ENCODE data around the gene KAT6B.
"Not testable (repeated sequence)": the region's sequence is repeated elsewhere in the genome, so short reads cannot be mapped to it uniquely, and the experiment has no call there.

Gene KAT6B

GRCh38 chr10:75037171-75038153 lies 211.1 kb downstream of the KAT6B start:
- no peak for DNase-seq (ENCODE audit: low spot score)

GRCh38 chr10:75038335-75038734 lies 211.9 kb downstream of the KAT6B start:
- peak; percentile 83 for DNase-seq (ENCODE audit: low spot score)

- no peak for DNase-seq (ENCODE audit: low spot score)
Measured at GRCh38 chr10:75040576-75040975, 214.2 kb downstream of the KAT6B start.

GRCh38 chr10:75042292-75042974 lies 216.0 kb downstream of the KAT6B start:
- DNase-seq (ENCODE audit: low spot score), result peak; percentile 52

GRCh38 chr10:75043256-75044131 lies 217.1 kb downstream of the KAT6B start:
- no peak for DNase-seq (ENCODE audit: low spot score)

GRCh38 chr10:75048669-75049098 lies 222.3 kb downstream of the KAT6B start:
- DNase-seq (ENCODE audit: low spot score), result peak; percentile 30

- peak; percentile 35 for DNase-seq (ENCODE audit: low spot score)
Measured at GRCh38 chr10:75049316-75050148, 223.1 kb downstream of the KAT6B start.

GRCh38 chr10:75050149-75050919 lies 223.9 kb downstream of the KAT6B start:
- DNase-seq (ENCODE audit: low spot score), result no peak

- DNase-seq (ENCODE audit: low spot score), result no peak
Measured at GRCh38 chr10:75051308-75051707, 224.9 kb downstream of the KAT6B start.

GRCh38 chr10:75055896-75056406 lies 229.6 kb downstream of the KAT6B start:
- DNase-seq (ENCODE audit: low spot score), result not testable (repeated sequence)

- DNase-seq (ENCODE audit: low spot score), result no peak
Measured at GRCh38 chr10:75057680-75058079, 231.3 kb downstream of the KAT6B start.

GRCh38 chr10:75058161-75058560 lies 231.8 kb downstream of the KAT6B start:
- peak; percentile 85 for DNase-seq (ENCODE audit: low spot score)

GRCh38 chr10:75061709-75062505 lies 235.5 kb downstream of the KAT6B start:
- DNase-seq (ENCODE audit: low spot score), result no peak

GRCh38 chr10:75062506-75063299 lies 236.3 kb downstream of the KAT6B start:
- peak; percentile 87 for DNase-seq (ENCODE audit: low spot score)

GRCh38 chr10:75063461-75064230 lies 237.2 kb downstream of the KAT6B start:
- DNase-seq (ENCODE audit: low spot score), result no peak

- DNase-seq (ENCODE audit: low spot score), result no peak
Measured at GRCh38 chr10:75065076-75065475, 238.7 kb downstream of the KAT6B start.

- no peak for DNase-seq (ENCODE audit: low spot score)
Measured at GRCh38 chr10:75066271-75066670, 239.9 kb downstream of the KAT6B start.

GRCh38 chr10:75067272-75067671 lies 240.9 kb downstream of the KAT6B start:
- DNase-seq (ENCODE audit: low spot score), result no peak

All from GM03348 (cell line).